Neural progenitor cell (in vitro differentiated cells): ENCODE results near the gene PSEN2. TPM values are rescaled to one million over a fixed set of nuclear protein-coding genes. Genes with fewer than 3 reads are reported as not detected.
A peak's percentile ranks its signal among the peaks of the same experiment; 100 is the strongest.

ENCODE experiments used
- DNase-seq: peaks from one replicate; pipeline ENCODE4 v3.0.0-alpha.2; 2016; ENCODE audit warnings: low spot score
- H2AFZ ChIP-seq: fragments of 200-600 bp; sonication (generic); replicated peaks from 2 replicates; pipeline ENCODE4 v1.6.1; 2016; ENCODE audit warnings: antibody characterized with exemption
- H3F3A ChIP-seq: fragments of 200-600 bp; sonication (generic); 2 replicates; pipeline ENCODE4 v1.6.1; 2016; ENCODE audit warnings: antibody characterized with exemption, low read depth
- H3K27ac ChIP-seq: fragments of 200-600 bp; sonication (generic); 2 replicates; pipeline ENCODE4 v1.5.1; 2016; ENCODE audit warnings: mild to moderate bottlenecking
- H3K27me3 ChIP-seq: fragments of 200-600 bp; sonication (generic); 2 replicates; pipeline ENCODE4 v1.6.1; 2016; ENCODE audit warnings: mild to moderate bottlenecking, moderate library complexity
- H3K36me3 ChIP-seq: fragments of 200-600 bp; sonication (generic); 2 replicates; pipeline ENCODE4 v1.5.1; 2016
- H3K4me1 ChIP-seq: fragments of 200-600 bp; sonication (generic); 2 replicates; pipeline ENCODE4 v1.6.1; 2016; ENCODE audit warnings: mixed run types
- H3K4me2 ChIP-seq: fragments of 200-600 bp; sonication (generic); 2 replicates; pipeline ENCODE4 v1.6.1; 2016
- H3K4me3 ChIP-seq: fragments of 200-600 bp; sonication (generic); 2 replicates; pipeline ENCODE4 v1.5.1; 2016
- H3K79me2 ChIP-seq: fragments of 200-600 bp; sonication (generic); 2 replicates; pipeline ENCODE4 v1.6.1; 2016; ENCODE audit warnings: low read depth
- H3K9ac ChIP-seq: fragments of 200-600 bp; sonication (generic); 2 replicates; pipeline ENCODE4 v1.6.1; 2016
- H3K9me3 ChIP-seq: fragments of 200-600 bp; sonication (generic); 2 replicates; pipeline ENCODE4 v1.5.1; 2016; ENCODE audit warnings: low read depth
- H4K20me1 ChIP-seq: fragments of 200-600 bp; sonication (generic); 2 replicates; pipeline ENCODE4 v1.6.1; 2016; ENCODE audit warnings: low read depth
- H3K27ac Mint-ChIP-seq: 3 replicates; pipeline ENCODE4 v1.8.0; 2021; ENCODE audit warnings: mixed read lengths
- H3K27me3 Mint-ChIP-seq: 2 replicates; pipeline ENCODE4 v1.8.0; 2022; ENCODE audit warnings: low read depth, mild to moderate bottlenecking, inconsistent platforms, moderate library complexity, mixed read lengths; ENCODE audit not compliant: insufficient read depth
- H3K36me3 Mint-ChIP-seq: 3 replicates; pipeline ENCODE4 v1.8.0; 2021; ENCODE audit warnings: mixed read lengths
- H3K4me1 Mint-ChIP-seq: 3 replicates; pipeline ENCODE4 v1.8.0; 2021; ENCODE audit warnings: mixed read lengths
- H3K4me3 Mint-ChIP-seq: 3 replicates; pipeline ENCODE4 v1.8.0; 2021; ENCODE audit warnings: mild to moderate bottlenecking, moderate library complexity, mixed read lengths
- H3K9me3 Mint-ChIP-seq: 3 replicates; pipeline ENCODE4 v1.8.0; 2020; ENCODE audit warnings: mixed read lengths
- EZH2 ChIP-seq: fragments of 200-600 bp; sonication (generic); IDR thresholded peaks from 2 replicates; pipeline ENCODE4 v1.6.1; 2017; ENCODE audit warnings: antibody characterized with exemption, mild to moderate bottlenecking, moderate library complexity
- EZH2phosphoT487 ChIP-seq: fragments of 200-600 bp; sonication (generic); IDR thresholded peaks from 2 replicates; pipeline ENCODE4 v1.6.1; 2017; ENCODE audit warnings: antibody characterized with exemption
- total RNA-seq: library from RNA; depleted of rRNA; stranded (reverse); fragments of >200 nt; gene quantifications from 2 replicates; pipeline ENCODE4 v1.2.3, GENCODE V29; 2015; ENCODE audit warnings: low replicate concordance
- TF ChIP-seq, protein P1 (sequence below): fragments of 200-600 bp; sonication (generic); IDR thresholded peaks from 2 replicates; pipeline ENCODE4 v1.5.1; 2017; ENCODE audit warnings: antibody characterized with exemption, mild to moderate bottlenecking

PSEN2 gene
- total RNA-seq, 1 donor from 2014 or later: 11.4 TPM

DNA sequence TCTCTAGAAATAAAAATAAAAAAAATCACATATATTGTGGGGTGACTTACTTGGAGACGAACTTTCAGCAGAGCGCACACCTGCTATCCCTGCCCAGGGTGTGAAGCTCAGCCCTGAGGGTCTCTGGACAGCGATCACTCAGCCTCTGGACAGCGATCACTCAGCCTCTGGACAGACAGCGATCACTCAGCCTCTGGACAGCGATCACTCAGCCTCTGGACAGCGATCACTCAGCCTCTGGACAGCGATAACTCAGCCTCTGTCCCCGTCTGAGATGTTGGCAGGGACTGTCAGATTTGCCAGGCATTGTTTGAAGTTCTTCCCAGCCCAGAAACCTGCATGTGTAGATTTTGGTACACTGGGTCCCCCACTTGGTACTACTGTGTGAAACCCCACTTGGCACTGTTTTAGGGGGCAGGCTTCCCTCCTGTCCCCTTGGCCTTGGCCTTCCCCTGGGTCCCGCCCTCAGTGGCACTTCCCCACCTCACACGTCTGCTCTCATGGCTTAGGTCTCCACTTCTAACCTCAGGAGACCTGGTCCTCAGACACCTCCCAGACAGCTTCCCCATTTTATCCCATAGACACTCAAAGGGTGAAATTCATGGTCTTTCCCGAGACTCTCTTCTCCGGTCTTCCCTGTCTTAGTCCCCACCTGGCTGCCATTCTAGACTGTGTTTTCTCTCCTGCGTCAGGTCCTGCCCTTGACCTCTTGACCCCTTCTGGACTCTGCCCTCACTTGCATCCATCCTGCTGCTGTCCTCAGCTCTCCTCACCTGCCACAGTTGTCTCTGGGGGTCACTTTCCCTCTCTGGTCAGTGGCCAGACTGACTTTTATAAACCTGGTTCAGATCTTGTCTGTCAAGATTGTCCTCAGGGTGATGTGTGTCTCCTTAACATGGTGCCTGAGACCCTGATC lies 10.2 kb downstream of the PSEN2 start:
- H3K27me3 Mint-ChIP-seq: peaks cover 5% of the 10 kb centered on the region
- Histone ChIP-seq H3K9me3 (no peaks in the 10 kb centered on the region), H3K79me2 (no peaks in the 10 kb centered on the region), H3K9ac (no peak overlapping the region), H3K27ac (no peak overlapping the region), H2AFZ (no peak overlapping the region), H3K4me1 (peaks cover 2% of the 10 kb centered on the region), H3K36me3 (no peaks in the 10 kb centered on the region), H3F3A (no peaks in the 10 kb centered on the region), H4K20me1 (no peaks in the 10 kb centered on the region), H3K27me3 (no peaks in the 10 kb centered on the region), H3K4me3 (no peak overlapping the region), H3K4me2 (no peak overlapping the region)
- no peaks in the 10 kb centered on the region for H3K9me3 Mint-ChIP-seq
- no peak for DNase-seq
- H3K27ac Mint-ChIP-seq: no peak overlapping the region
- H3K36me3 Mint-ChIP-seq: peaks cover 12% of the 10 kb centered on the region
- TF ChIP-seq EZH2phosphoT487 (no peak), EZH2 (no peak)
- TF ChIP-seq, protein P1, sequence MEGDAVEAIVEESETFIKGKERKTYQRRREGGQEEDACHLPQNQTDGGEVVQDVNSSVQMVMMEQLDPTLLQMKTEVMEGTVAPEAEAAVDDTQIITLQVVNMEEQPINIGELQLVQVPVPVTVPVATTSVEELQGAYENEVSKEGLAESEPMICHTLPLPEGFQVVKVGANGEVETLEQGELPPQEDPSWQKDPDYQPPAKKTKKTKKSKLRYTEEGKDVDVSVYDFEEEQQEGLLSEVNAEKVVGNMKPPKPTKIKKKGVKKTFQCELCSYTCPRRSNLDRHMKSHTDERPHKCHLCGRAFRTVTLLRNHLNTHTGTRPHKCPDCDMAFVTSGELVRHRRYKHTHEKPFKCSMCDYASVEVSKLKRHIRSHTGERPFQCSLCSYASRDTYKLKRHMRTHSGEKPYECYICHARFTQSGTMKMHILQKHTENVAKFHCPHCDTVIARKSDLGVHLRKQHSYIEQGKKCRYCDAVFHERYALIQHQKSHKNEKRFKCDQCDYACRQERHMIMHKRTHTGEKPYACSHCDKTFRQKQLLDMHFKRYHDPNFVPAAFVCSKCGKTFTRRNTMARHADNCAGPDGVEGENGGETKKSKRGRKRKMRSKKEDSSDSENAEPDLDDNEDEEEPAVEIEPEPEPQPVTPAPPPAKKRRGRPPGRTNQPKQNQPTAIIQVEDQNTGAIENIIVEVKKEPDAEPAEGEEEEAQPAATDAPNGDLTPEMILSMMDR: no peak
- no peak overlapping the region for H3K4me3 Mint-ChIP-seq
- H3K4me1 Mint-ChIP-seq: peaks cover 12% of the 10 kb centered on the region

DNA sequence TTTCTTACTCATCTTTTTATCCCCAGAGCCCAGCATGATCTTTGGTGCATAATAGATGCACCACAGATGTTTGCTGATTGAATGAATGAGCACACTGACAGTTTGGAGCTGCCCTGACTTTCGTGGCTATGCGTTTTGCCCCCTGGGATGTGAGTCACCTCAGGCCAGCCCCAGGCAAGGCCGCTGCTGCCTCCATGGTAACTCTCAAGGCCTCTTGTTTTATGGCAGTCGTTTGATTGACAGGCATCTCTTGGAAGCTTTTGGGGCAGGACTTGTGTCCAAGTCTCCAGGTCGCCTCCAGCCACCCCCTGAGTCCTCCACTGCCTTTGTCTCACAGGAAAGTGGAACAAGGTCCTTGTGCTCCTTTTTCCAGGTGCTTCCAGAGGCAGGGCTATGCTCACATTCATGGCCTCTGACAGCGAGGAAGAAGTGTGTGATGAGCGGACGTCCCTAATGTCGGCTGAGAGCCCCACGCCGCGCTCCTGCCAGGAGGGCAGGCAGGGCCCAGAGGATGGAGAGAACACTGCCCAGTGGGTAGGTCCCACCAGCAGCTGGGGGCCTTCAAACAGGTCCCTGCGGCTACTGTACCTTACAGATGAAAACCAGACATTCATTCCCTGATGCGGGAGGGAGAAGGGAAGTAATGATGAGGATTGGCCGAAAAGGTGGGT lies 11.2 kb downstream of the PSEN2 start:
- DNase-seq: no peak
- Mint-ChIP-seq H3K9me3 (no peaks in the 10 kb centered on the region), H3K4me1 (peaks cover 9% of the 10 kb centered on the region), H3K4me3 (no peak overlapping the region), H3K27me3 (peaks cover 5% of the 10 kb centered on the region), H3K27ac (no peak overlapping the region), H3K36me3 (peaks cover 9% of the 10 kb centered on the region)
- no peaks in the 10 kb centered on the region for H3K36me3 ChIP-seq
- H3K4me1 ChIP-seq: no peaks in the 10 kb centered on the region
- H3K27me3 ChIP-seq: no peaks in the 10 kb centered on the region
- H3K9ac ChIP-seq: no peak overlapping the region
- H3K4me3 ChIP-seq: no peak overlapping the region
- H3K79me2 ChIP-seq: no peaks in the 10 kb centered on the region
- no peaks in the 10 kb centered on the region for H4K20me1 ChIP-seq
- no peaks in the 10 kb centered on the region for H3K9me3 ChIP-seq
- H3K27ac ChIP-seq: no peak overlapping the region
- TF ChIP-seq, protein P1: no peak
- no peak for TF ChIP-seq EZH2phosphoT487
- no peak overlapping the region for H2AFZ ChIP-seq
- H3K4me2 ChIP-seq: no peak overlapping the region
- no peaks in the 10 kb centered on the region for H3F3A ChIP-seq

DNA sequence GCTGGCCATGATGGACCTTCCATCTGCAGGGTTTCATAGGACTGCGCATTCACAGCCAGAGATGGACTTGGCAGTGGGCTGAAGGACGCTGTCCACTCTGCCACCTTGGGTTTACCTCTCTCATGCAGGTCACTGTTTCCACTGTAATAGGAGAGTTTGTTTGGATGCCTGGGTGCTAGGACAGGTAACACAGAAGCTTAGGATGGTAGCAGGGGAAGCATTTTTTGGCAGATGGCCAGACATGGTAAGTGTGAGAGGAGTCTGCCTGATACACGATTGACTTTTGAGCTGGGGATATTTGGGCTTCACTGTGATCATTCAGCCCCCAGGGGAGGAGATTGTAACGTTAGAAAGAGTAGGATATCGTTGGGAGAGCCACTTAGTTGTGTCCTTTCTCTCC lies 11.8 kb downstream of the PSEN2 start:
- Mint-ChIP-seq H3K4me1 (peaks cover 9% of the 10 kb centered on the region), H3K27ac (peak overlapping the region; percentile 2), H3K36me3 (peaks cover 11% of the 10 kb centered on the region), H3K9me3 (no peaks in the 10 kb centered on the region), H3K4me3 (no peak overlapping the region), H3K27me3 (peaks cover 5% of the 10 kb centered on the region)
- H3K9me3 ChIP-seq: no peaks in the 10 kb centered on the region
- H3K36me3 ChIP-seq: no peaks in the 10 kb centered on the region
- TF ChIP-seq EZH2phosphoT487 (no peak), EZH2 (no peak)
- TF ChIP-seq, protein P1: no peak
- no peak overlapping the region for H3K4me2 ChIP-seq
- no peak overlapping the region for H3K9ac ChIP-seq
- no peak overlapping the region for H3K4me3 ChIP-seq
- no peaks in the 10 kb centered on the region for H3F3A ChIP-seq
- H3K27me3 ChIP-seq: no peaks in the 10 kb centered on the region
- H4K20me1 ChIP-seq: no peaks in the 10 kb centered on the region
- H3K27ac ChIP-seq: no peak overlapping the region
- no peak for DNase-seq
- H3K79me2 ChIP-seq: no peaks in the 10 kb centered on the region
- H3K4me1 ChIP-seq: no peaks in the 10 kb centered on the region
- no peak overlapping the region for H2AFZ ChIP-seq
